ENCODE measurements around the gene FAM3B.

FAM3B gene

DNA sequence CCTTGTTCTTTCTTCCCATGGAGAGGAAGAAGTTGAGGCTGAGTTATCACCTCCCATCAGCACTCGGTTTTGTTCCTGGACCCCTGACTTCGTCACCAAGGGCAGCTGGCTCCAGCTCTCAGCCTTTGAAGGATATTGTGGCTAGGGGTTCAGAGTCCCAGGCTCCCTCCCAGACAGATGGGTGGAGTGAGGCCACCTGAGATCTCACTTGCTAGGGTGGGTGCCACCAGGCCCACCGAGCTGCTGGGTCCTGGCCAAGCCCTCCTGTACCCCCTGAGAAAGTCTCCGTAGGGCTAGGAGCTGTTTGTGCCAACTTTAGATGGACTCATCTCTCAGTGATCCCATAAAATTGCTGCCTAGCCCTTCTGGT is 52.1 kb downstream of the FAM3B start:
- WGBS, 2 experiments = 81 to 87% methylated on average over 4 of the region's 4 CpGs
- Histone ChIP-seq H3K27ac (ENCODE audit: insufficient read depth, low read depth, low read length, poor library complexity, severe bottlenecking) (no peak overlapping the region), H3K36me3 (ENCODE audit: control insufficient read depth, insufficient read depth, low read length) (no peaks in the 10 kb centered on the region), H3K9me3 (ENCODE audit: control insufficient read depth, low read length) (no peaks in the 10 kb centered on the region), H3K4me1 (ENCODE audit: control insufficient read depth, insufficient read depth, low read length) (no peaks in the 10 kb centered on the region), H3K4me3 (ENCODE audit: insufficient read depth, low read depth, low read length) (no peak overlapping the region), H3K27me3 (ENCODE audit: control insufficient read depth, insufficient read depth, low read length, poor library complexity, severe bottlenecking) (peaks cover 3% of the 10 kb centered on the region)

GRCh38 chr21:41369105-41369919 is 52.7 kb downstream of the FAM3B start:
- 25% methylated on average over 29 of the region's 29 CpGs for WGBS, 2 experiments
- Histone ChIP-seq H3K27me3 (ENCODE audit: control insufficient read depth, insufficient read depth, low read length, poor library complexity, severe bottlenecking) (peaks cover 3% of the 10 kb centered on the region), H3K9me3 (ENCODE audit: control insufficient read depth, low read length) (no peaks in the 10 kb centered on the region), H3K4me1 (ENCODE audit: control insufficient read depth, insufficient read depth, low read length) (no peaks in the 10 kb centered on the region), H3K27ac (ENCODE audit: insufficient read depth, low read depth, low read length, poor library complexity, severe bottlenecking) (no peak overlapping the region), H3K36me3 (ENCODE audit: control insufficient read depth, insufficient read depth, low read length) (no peaks in the 10 kb centered on the region), H3K4me3 (ENCODE audit: insufficient read depth, low read depth, low read length) (peak overlapping the region; percentile 1)

DNA sequence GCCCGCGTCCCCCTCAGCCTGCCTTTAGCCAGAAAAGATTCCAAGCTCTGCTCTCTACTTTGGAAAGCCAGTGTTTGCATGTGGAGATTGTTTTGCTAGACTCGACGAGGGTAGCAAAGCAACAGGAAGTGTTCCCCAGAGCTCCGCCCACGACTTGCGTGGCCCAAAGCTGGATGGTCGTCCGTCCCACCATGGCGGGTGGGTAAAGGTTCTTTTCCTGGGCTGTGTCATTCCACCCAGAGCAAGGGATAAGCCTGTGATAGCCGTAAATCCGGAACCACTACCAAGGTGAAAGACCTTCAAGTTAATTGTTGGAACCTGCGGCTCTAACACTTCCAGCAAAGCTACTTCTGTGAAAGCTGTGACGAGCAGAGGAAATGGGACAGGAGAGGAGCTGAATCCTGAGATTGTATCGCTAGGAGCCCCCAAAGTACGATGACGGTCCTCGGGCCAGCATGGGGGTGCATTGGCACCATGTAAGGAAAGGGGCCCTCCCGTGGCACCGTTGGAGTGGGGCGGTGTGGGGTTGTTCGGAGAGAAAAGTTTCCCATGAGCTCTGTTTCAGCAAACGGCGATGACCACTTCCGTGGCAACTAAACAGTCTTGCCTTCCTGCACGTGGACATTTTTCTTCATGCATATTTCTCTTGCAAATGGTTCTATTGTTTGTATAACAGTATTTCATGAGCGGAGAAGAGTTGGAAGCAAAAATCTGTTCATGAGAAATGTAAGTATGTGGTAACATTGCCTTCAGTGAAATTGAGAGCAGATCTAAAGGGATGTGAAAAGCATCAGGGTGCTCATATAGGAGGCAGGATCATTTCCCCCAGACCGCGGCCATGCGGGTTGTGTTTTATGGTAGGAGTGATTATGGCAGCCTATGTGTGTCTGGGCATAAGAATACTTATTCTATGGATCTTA is 53.6 kb downstream of the FAM3B start:
- H3K4me3 ChIP-seq (ENCODE audit: insufficient read depth, low read depth, low read length) = no peak overlapping the region
- WGBS, 2 experiments = 81 to 84% methylated on average over 30 of the region's 30 CpGs

GRCh38 chr21:41370840-41371684 is 54.5 kb downstream of the FAM3B start:
- no peaks in the 10 kb centered on the region for H3K9me3 ChIP-seq (ENCODE audit: control insufficient read depth, low read length)
- H3K4me1 ChIP-seq (ENCODE audit: control insufficient read depth, insufficient read depth, low read length) = no peaks in the 10 kb centered on the region
- H3K36me3 ChIP-seq (ENCODE audit: control insufficient read depth, insufficient read depth, low read length) = no peaks in the 10 kb centered on the region
- H3K27ac ChIP-seq (ENCODE audit: insufficient read depth, low read depth, low read length, poor library complexity, severe bottlenecking) = no peak overlapping the region
- no peak overlapping the region for H3K4me3 ChIP-seq (ENCODE audit: insufficient read depth, low read depth, low read length)
- WGBS, 2 experiments = 83 to 87% methylated on average over 12 of the region's 12 CpGs
- peaks cover 3% of the 10 kb centered on the region for H3K27me3 ChIP-seq (ENCODE audit: control insufficient read depth, insufficient read depth, low read length, poor library complexity, severe bottlenecking)

More for the DNA sequence above, 53.6 kb downstream of the FAM3B start:
- Histone ChIP-seq H3K27me3 (ENCODE audit: control insufficient read depth, insufficient read depth, low read length, poor library complexity, severe bottlenecking) (peaks cover 3% of the 10 kb centered on the region), H3K36me3 (ENCODE audit: control insufficient read depth, insufficient read depth, low read length) (no peaks in the 10 kb centered on the region), H3K4me1 (ENCODE audit: control insufficient read depth, insufficient read depth, low read length) (no peaks in the 10 kb centered on the region), H3K27ac (ENCODE audit: insufficient read depth, low read depth, low read length, poor library complexity, severe bottlenecking) (no peak overlapping the region), H3K9me3 (ENCODE audit: control insufficient read depth, low read length) (no peaks in the 10 kb centered on the region)

GRCh38 chr21:41371685-41372030 is 55.1 kb downstream of the FAM3B start:
- 93 to 95% methylated on average over 7 of the region's 7 CpGs for WGBS, 2 experiments
- no peaks in the 10 kb centered on the region for H3K9me3 ChIP-seq (ENCODE audit: control insufficient read depth, low read length)

DNA sequence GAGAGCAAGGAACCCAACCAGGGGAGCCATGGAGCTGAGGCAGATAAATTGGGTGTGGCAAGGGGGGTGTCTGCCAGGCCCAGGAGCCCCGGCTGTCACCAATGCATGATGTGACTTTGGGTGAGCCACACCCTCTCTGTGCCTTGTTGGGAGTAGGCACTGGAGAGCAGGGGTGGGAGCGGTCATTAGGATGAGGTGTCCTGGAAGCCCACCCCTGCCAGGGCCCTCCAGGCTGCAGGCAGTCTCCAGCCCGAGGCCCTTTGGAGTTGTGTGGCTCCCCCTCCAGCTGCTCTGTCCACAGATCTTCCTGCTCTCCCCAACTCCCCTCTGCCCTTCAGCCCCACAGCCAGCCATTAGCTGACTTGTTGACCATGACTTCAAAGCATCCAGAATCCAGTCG is 56.7 kb downstream of the FAM3B start:
- 78 to 81% methylated on average over 4 of the region's 4 CpGs for WGBS, 2 experiments
- no peaks in the 10 kb centered on the region for H3K4me1 ChIP-seq (ENCODE audit: control insufficient read depth, insufficient read depth, low read length)
- H3K9me3 ChIP-seq (ENCODE audit: control insufficient read depth, low read length) = no peaks in the 10 kb centered on the region
- no peaks in the 10 kb centered on the region for H3K36me3 ChIP-seq (ENCODE audit: control insufficient read depth, insufficient read depth, low read length)
- no peak overlapping the region for H3K27ac ChIP-seq (ENCODE audit: insufficient read depth, low read depth, low read length, poor library complexity, severe bottlenecking)
- no peak overlapping the region for H3K4me3 ChIP-seq (ENCODE audit: insufficient read depth, low read depth, low read length)
- peaks cover 3% of the 10 kb centered on the region for H3K27me3 ChIP-seq (ENCODE audit: control insufficient read depth, insufficient read depth, low read length, poor library complexity, severe bottlenecking)

More at GRCh38 chr21:41371685-41372030, 55.1 kb downstream of the FAM3B start:
- no peak overlapping the region for H3K4me3 ChIP-seq (ENCODE audit: insufficient read depth, low read depth, low read length)
- H3K36me3 ChIP-seq (ENCODE audit: control insufficient read depth, insufficient read depth, low read length) = no peaks in the 10 kb centered on the region
- H3K27ac ChIP-seq (ENCODE audit: insufficient read depth, low read depth, low read length, poor library complexity, severe bottlenecking) = no peak overlapping the region
- no peaks in the 10 kb centered on the region for H3K4me1 ChIP-seq (ENCODE audit: control insufficient read depth, insufficient read depth, low read length)
- peaks cover 3% of the 10 kb centered on the region for H3K27me3 ChIP-seq (ENCODE audit: control insufficient read depth, insufficient read depth, low read length, poor library complexity, severe bottlenecking)

- H3K27me3 ChIP-seq (ENCODE audit: control insufficient read depth, insufficient read depth, low read length, poor library complexity, severe bottlenecking) = peaks cover 2% of the 10 kb centered on the region
- H3K27ac ChIP-seq (ENCODE audit: insufficient read depth, low read depth, low read length, poor library complexity, severe bottlenecking) = no peak overlapping the region
- no peak overlapping the region for H3K4me3 ChIP-seq (ENCODE audit: insufficient read depth, low read depth, low read length)
- no peaks in the 10 kb centered on the region for H3K9me3 ChIP-seq (ENCODE audit: control insufficient read depth, low read length)
- WGBS, 2 experiments = 91 to 94% methylated on average over 8 of the region's 8 CpGs
- no peaks in the 10 kb centered on the region for H3K4me1 ChIP-seq (ENCODE audit: control insufficient read depth, insufficient read depth, low read length)
- no peaks in the 10 kb centered on the region for H3K36me3 ChIP-seq (ENCODE audit: control insufficient read depth, insufficient read depth, low read length)
Observed at GRCh38 chr21:41373763-41374162, 57.2 kb downstream of the FAM3B start.

- no peaks in the 10 kb centered on the region for H3K36me3 ChIP-seq (ENCODE audit: control insufficient read depth, insufficient read depth, low read length)
- no peaks in the 10 kb centered on the region for H3K9me3 ChIP-seq (ENCODE audit: control insufficient read depth, low read length)
- H3K4me3 ChIP-seq (ENCODE audit: insufficient read depth, low read depth, low read length) = no peak overlapping the region
- no peaks in the 10 kb centered on the region for H3K27me3 ChIP-seq (ENCODE audit: control insufficient read depth, insufficient read depth, low read length, poor library complexity, severe bottlenecking)
- no peaks in the 10 kb centered on the region for H3K4me1 ChIP-seq (ENCODE audit: control insufficient read depth, insufficient read depth, low read length)
- no peak overlapping the region for H3K27ac ChIP-seq (ENCODE audit: insufficient read depth, low read depth, low read length, poor library complexity, severe bottlenecking)
- 94% methylated on average over 14 of the region's 14 CpGs for WGBS, 2 experiments
Observed at GRCh38 chr21:41374177-41374712, 57.6 kb downstream of the FAM3B start.

- 81 to 86% methylated on average over 5 of the region's 5 CpGs for WGBS, 2 experiments
- Histone ChIP-seq H3K27ac (ENCODE audit: insufficient read depth, low read depth, low read length, poor library complexity, severe bottlenecking) (no peak overlapping the region), H3K9me3 (ENCODE audit: control insufficient read depth, low read length) (no peaks in the 10 kb centered on the region), H3K4me1 (ENCODE audit: control insufficient read depth, insufficient read depth, low read length) (no peaks in the 10 kb centered on the region), H3K36me3 (ENCODE audit: control insufficient read depth, insufficient read depth, low read length) (no peaks in the 10 kb centered on the region), H3K27me3 (ENCODE audit: control insufficient read depth, insufficient read depth, low read length, poor library complexity, severe bottlenecking) (no peaks in the 10 kb centered on the region), H3K4me3 (ENCODE audit: insufficient read depth, low read depth, low read length) (no peak overlapping the region)
Observed at GRCh38 chr21:41374867-41375533, 58.4 kb downstream of the FAM3B start.
